WTC11 (cell line): ENCODE measurements around the gene KIR3DL2.

Experiments used
- CREB1 ChIP-seq: sonication (generic); formaldehyde crosslinking; IDR thresholded peaks from 2 replicates; pipeline ENCODE4 v1.8.0; 2023; ENCODE audit warnings: mild to moderate bottlenecking, missing genetic modification reagents
- MLX ChIP-seq: sonication (generic); formaldehyde crosslinking; IDR thresholded peaks from 2 replicates; pipeline ENCODE4 v1.8.1; 2023; ENCODE audit warnings: mild to moderate bottlenecking, missing genetic modification reagents, moderate library complexity
- NR3C1 ChIP-seq: sonication (generic); formaldehyde crosslinking; conservative IDR thresholded peaks from 2 replicates; pipeline ENCODE4 v1.8.1; 2023; ENCODE audit warnings: low read depth, mild to moderate bottlenecking, missing genetic modification reagents
- RELA ChIP-seq: sonication (generic); formaldehyde crosslinking; IDR thresholded peaks from 2 replicates; pipeline ENCODE4 v1.8.1; 2022; ENCODE audit warnings: missing genetic modification reagents, mild to moderate bottlenecking, borderline replicate concordance
- TP53 ChIP-seq: sonication (generic); formaldehyde crosslinking; IDR thresholded peaks from 2 replicates; pipeline ENCODE4 v1.8.1; 2023; ENCODE audit warnings: mild to moderate bottlenecking, missing genetic modification reagents
- TF ChIP-seq, protein P1 (sequence below): fragments of 200-600 bp; IDR thresholded peaks from 2 replicates; pipeline ENCODE4 v1.8.0; 2022; ENCODE audit warnings: antibody characterized with exemption
- TF ChIP-seq, protein P2 (sequence below): sonication (generic); formaldehyde crosslinking; IDR thresholded peaks from 2 replicates; pipeline ENCODE4 v1.8.0; 2022; ENCODE audit warnings: mild to moderate bottlenecking, missing genetic modification reagents
- TF ChIP-seq, protein P3 (sequence below): sonication (generic); formaldehyde crosslinking; IDR thresholded peaks from 2 replicates; pipeline ENCODE4 v1.8.0; 2022; ENCODE audit warnings: mild to moderate bottlenecking, missing genetic modification reagents
- TF ChIP-seq, protein P4 (sequence below): sonication (generic); formaldehyde crosslinking; IDR thresholded peaks from 2 replicates; pipeline ENCODE4 v1.8.1; 2023; ENCODE audit warnings: mild to moderate bottlenecking, missing genetic modification reagents

GRCh38 chr19:54888239-54888638 lies 38.0 kb downstream of the KIR3DL2 start:
- TF ChIP-seq, protein P1, sequence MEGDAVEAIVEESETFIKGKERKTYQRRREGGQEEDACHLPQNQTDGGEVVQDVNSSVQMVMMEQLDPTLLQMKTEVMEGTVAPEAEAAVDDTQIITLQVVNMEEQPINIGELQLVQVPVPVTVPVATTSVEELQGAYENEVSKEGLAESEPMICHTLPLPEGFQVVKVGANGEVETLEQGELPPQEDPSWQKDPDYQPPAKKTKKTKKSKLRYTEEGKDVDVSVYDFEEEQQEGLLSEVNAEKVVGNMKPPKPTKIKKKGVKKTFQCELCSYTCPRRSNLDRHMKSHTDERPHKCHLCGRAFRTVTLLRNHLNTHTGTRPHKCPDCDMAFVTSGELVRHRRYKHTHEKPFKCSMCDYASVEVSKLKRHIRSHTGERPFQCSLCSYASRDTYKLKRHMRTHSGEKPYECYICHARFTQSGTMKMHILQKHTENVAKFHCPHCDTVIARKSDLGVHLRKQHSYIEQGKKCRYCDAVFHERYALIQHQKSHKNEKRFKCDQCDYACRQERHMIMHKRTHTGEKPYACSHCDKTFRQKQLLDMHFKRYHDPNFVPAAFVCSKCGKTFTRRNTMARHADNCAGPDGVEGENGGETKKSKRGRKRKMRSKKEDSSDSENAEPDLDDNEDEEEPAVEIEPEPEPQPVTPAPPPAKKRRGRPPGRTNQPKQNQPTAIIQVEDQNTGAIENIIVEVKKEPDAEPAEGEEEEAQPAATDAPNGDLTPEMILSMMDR, result no peak
- TF ChIP-seq MLX (CRISPR knock-in tag) (no peak), TP53 (CRISPR knock-in tag) (no peak), NR3C1 (CRISPR knock-in tag) (no peak), RELA (CRISPR knock-in tag) (no peak), CREB1 (CRISPR knock-in tag) (no peak)
- TF ChIP-seq, protein P2, sequence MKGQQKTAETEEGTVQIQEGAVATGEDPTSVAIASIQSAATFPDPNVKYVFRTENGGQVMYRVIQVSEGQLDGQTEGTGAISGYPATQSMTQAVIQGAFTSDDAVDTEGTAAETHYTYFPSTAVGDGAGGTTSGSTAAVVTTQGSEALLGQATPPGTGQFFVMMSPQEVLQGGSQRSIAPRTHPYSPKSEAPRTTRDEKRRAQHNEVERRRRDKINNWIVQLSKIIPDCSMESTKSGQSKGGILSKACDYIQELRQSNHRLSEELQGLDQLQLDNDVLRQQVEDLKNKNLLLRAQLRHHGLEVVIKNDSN (CRISPR knock-in tag), result no peak
- TF ChIP-seq, protein P3, sequence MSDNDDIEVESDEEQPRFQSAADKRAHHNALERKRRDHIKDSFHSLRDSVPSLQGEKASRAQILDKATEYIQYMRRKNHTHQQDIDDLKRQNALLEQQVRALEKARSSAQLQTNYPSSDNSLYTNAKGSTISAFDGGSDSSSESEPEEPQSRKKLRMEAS (CRISPR knock-in tag), result no peak
- TF ChIP-seq, protein P4, sequence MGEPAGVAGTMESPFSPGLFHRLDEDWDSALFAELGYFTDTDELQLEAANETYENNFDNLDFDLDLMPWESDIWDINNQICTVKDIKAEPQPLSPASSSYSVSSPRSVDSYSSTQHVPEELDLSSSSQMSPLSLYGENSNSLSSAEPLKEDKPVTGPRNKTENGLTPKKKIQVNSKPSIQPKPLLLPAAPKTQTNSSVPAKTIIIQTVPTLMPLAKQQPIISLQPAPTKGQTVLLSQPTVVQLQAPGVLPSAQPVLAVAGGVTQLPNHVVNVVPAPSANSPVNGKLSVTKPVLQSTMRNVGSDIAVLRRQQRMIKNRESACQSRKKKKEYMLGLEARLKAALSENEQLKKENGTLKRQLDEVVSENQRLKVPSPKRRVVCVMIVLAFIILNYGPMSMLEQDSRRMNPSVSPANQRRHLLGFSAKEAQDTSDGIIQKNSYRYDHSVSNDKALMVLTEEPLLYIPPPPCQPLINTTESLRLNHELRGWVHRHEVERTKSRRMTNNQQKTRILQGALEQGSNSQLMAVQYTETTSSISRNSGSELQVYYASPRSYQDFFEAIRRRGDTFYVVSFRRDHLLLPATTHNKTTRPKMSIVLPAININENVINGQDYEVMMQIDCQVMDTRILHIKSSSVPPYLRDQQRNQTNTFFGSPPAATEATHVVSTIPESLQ (CRISPR knock-in tag), result no peak
